WTC11 (cell line): Measurements from ENCODE around the gene CD300H. TPM values are rescaled to one million over a fixed set of nuclear protein-coding genes. Genes with fewer than 3 reads are reported as not detected.

Source experiments
- ATAC-seq: fragments of 200-7000 bp; cut with Tn5 transposase; 2 replicates; pipeline ENCODE4 v1.10.0; 2021; ENCODE audit warnings: mild to moderate bottlenecking, moderate library complexity
- CTCF ChIA-PET: fragments of 300-600 bp; sonication (Branson Sonifier 250); formaldehyde crosslinking; loops from one replicate; lab custom pipeline; 2021; ENCODE audit warnings: antibody characterized with exemption; lab: Charles Lee
- POLR2A ChIA-PET: fragments of 350-600 bp; sonication (Branson Sonifier 250); formaldehyde crosslinking; loops from one replicate; lab custom pipeline; 2021; ENCODE audit warnings: antibody characterized with exemption; lab: Charles Lee
- DNase-seq: peaks from one replicate; pipeline ENCODE4 v3.0.0; 2021; ENCODE audit warnings: low spot score
- H3K27ac Mint-ChIP-seq: 2 replicates; pipeline ENCODE4 v1.8.0; 2021; ENCODE audit warnings: mixed read lengths
- H3K27me3 Mint-ChIP-seq: 2 replicates; pipeline ENCODE4 v1.8.0; 2021; ENCODE audit warnings: low read depth, mild to moderate bottlenecking, moderate library complexity, mixed read lengths
- H3K36me3 Mint-ChIP-seq: 2 replicates; pipeline ENCODE4 v1.8.0; 2021; ENCODE audit warnings: mixed read lengths
- H3K4me1 Mint-ChIP-seq: 2 replicates; pipeline ENCODE4 v1.8.0; 2022; ENCODE audit warnings: mixed read lengths
- H3K4me3 Mint-ChIP-seq: 2 replicates; pipeline ENCODE4 v1.8.0; 2021; ENCODE audit warnings: mild to moderate bottlenecking, moderate library complexity, mixed read lengths
- H3K9me3 Mint-ChIP-seq: 2 replicates; pipeline ENCODE4 v1.8.0; 2021; ENCODE audit warnings: mixed read lengths
- CBFB ChIP-seq: sonication (generic); formaldehyde crosslinking; IDR thresholded peaks from 2 replicates; pipeline ENCODE4 v1.8.1; 2022; ENCODE audit warnings: mild to moderate bottlenecking, low read depth, missing genetic modification reagents
- CREM ChIP-seq: sonication (generic); formaldehyde crosslinking; IDR thresholded peaks from 2 replicates; pipeline ENCODE4 v1.8.1; 2022; ENCODE audit warnings: mild to moderate bottlenecking, missing genetic modification reagents, moderate library complexity
- ESRRA ChIP-seq: sonication (generic); formaldehyde crosslinking; IDR thresholded peaks from 2 replicates; pipeline ENCODE4 v1.8.1; 2022; ENCODE audit warnings: mild to moderate bottlenecking, missing genetic modification reagents, borderline replicate concordance
- FOXP1 ChIP-seq: sonication (generic); formaldehyde crosslinking; IDR thresholded peaks from 2 replicates; pipeline ENCODE4 v1.8.0; 2022; ENCODE audit warnings: missing genetic modification reagents, mild to moderate bottlenecking, moderate library complexity, borderline replicate concordance
- NR1H2 ChIP-seq: sonication (generic); formaldehyde crosslinking; IDR thresholded peaks from 2 replicates; pipeline ENCODE4 v1.9.0; 2021; ENCODE audit warnings: mild to moderate bottlenecking, moderate library complexity, missing genetic modification reagents
- NR2C2 ChIP-seq: sonication (generic); formaldehyde crosslinking; IDR thresholded peaks from 2 replicates; pipeline ENCODE4 v1.8.0; 2022; ENCODE audit warnings: mild to moderate bottlenecking, missing genetic modification reagents
- RELA ChIP-seq: sonication (generic); formaldehyde crosslinking; IDR thresholded peaks from 2 replicates; pipeline ENCODE4 v1.8.1; 2022; ENCODE audit warnings: missing genetic modification reagents, mild to moderate bottlenecking, borderline replicate concordance
- RORB ChIP-seq: fragments of 250-450 bp; sonication (Bioruptor Pico); IDR thresholded peaks from 2 replicates; pipeline ENCODE4 v1.9.0; 2021; ENCODE audit warnings: mild to moderate bottlenecking
- SMAD3 ChIP-seq: sonication (generic); formaldehyde crosslinking; IDR thresholded peaks from 2 replicates; pipeline ENCODE4 v1.8.0; 2022; ENCODE audit warnings: missing genetic modification reagents, mild to moderate bottlenecking, borderline replicate concordance
- TP53 ChIP-seq: sonication (generic); formaldehyde crosslinking; IDR thresholded peaks from 2 replicates; pipeline ENCODE4 v1.8.1; 2023; ENCODE audit warnings: mild to moderate bottlenecking, missing genetic modification reagents
- ZNF416 ChIP-seq: fragments of 250-450 bp; sonication (Bioruptor Pico); IDR thresholded peaks from 2 replicates; pipeline ENCODE4 v1.9.0; 2021; ENCODE audit warnings: mild to moderate bottlenecking, inconsistent platforms
- ZNF423 ChIP-seq: fragments of 250-450 bp; sonication (Bioruptor Pico); IDR thresholded peaks from 2 replicates; pipeline ENCODE4 v2.1.2; 2022; ENCODE audit warnings: mild to moderate bottlenecking, moderate library complexity
- total RNA-seq: library from RNA; stranded (reverse); gene quantifications from 3 replicates; pipeline ENCODE4 v1.2.3, GENCODE V29; 2021
- TF ChIP-seq, protein P1 (sequence below): fragments of 200-600 bp; IDR thresholded peaks from 2 replicates; pipeline ENCODE4 v1.8.0; 2022; ENCODE audit warnings: antibody characterized with exemption
- TF ChIP-seq, protein P2 (sequence below): fragments of 250-450 bp; sonication (Bioruptor Pico); IDR thresholded peaks from 2 replicates; pipeline ENCODE4 v1.8.0; 2021; ENCODE audit warnings: mild to moderate bottlenecking
- TF ChIP-seq, protein P3 (sequence below): fragments of 250-450 bp; sonication (Bioruptor Pico); conservative IDR thresholded peaks from 2 replicates; pipeline ENCODE4 v1.9.0; 2021; ENCODE audit warnings: mild to moderate bottlenecking
- TF ChIP-seq, protein P4 (sequence below): sonication (generic); formaldehyde crosslinking; IDR thresholded peaks from 2 replicates; pipeline ENCODE4 v1.8.1; 2022; ENCODE audit warnings: low read depth, missing genetic modification reagents, borderline replicate concordance
- TF ChIP-seq, protein P5 (sequence below): sonication (generic); formaldehyde crosslinking; IDR thresholded peaks from 2 replicates; pipeline ENCODE4 v1.8.0; 2022; ENCODE audit warnings: mild to moderate bottlenecking, missing genetic modification reagents
- TF ChIP-seq, protein P6 (sequence below): sonication (generic); formaldehyde crosslinking; IDR thresholded peaks from 2 replicates; pipeline ENCODE4 v1.8.1; 2022; ENCODE audit warnings: mild to moderate bottlenecking, moderate library complexity, missing genetic modification reagents
- TF ChIP-seq, protein P7 (sequence below): fragments of 250-450 bp; sonication (Bioruptor Pico); IDR thresholded peaks from 2 replicates; pipeline ENCODE4 v2.1.2; 2022; ENCODE audit warnings: mild to moderate bottlenecking, moderate library complexity
- TF ChIP-seq, protein P8 (sequence below): fragments of 250-450 bp; sonication (Bioruptor Pico); IDR thresholded peaks from 2 replicates; pipeline ENCODE4 v1.9.0; 2021; ENCODE audit warnings: mild to moderate bottlenecking
- TF ChIP-seq, protein P9 (sequence below): fragments of 250-450 bp; sonication (Bioruptor Pico); IDR thresholded peaks from 2 replicates; pipeline ENCODE4 v1.9.0; 2021; ENCODE audit warnings: moderate library complexity, mild to moderate bottlenecking, inconsistent platforms, borderline replicate concordance

Gene CD300H
- total RNA-seq, 1 experiment from 2014 or later = not detected

DNA sequence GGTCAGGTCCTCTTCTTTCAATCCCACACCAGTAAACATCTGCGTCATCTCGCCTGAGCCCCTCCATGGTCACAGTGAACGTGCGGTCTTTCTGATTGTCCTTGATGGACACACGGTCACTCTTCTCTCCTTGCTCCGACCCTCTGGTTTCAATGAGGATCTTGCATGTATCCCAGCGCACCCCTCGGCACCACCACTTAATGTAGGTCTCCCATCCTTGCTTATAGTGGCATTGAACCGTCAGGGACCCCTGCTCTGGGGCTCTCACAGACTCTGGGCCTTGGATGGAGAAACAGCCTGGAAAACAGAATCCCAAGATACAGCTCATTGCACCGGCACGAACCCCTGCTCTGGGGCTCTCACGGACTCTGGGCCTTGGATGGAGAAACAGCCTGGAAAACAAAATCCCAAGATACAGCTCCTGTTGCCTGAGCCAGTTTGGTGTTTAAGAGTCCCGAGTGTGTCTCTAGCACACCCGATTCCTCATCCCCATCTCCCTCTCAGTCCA lies 41.5 kb downstream of the CD300H start (continued):
- no peak for TF ChIP-seq SMAD3
- TF ChIP-seq FOXP1 (CRISPR knock-in tag) = no peak
- TF ChIP-seq RELA (CRISPR knock-in tag) = no peak
- TF ChIP-seq, protein P1, sequence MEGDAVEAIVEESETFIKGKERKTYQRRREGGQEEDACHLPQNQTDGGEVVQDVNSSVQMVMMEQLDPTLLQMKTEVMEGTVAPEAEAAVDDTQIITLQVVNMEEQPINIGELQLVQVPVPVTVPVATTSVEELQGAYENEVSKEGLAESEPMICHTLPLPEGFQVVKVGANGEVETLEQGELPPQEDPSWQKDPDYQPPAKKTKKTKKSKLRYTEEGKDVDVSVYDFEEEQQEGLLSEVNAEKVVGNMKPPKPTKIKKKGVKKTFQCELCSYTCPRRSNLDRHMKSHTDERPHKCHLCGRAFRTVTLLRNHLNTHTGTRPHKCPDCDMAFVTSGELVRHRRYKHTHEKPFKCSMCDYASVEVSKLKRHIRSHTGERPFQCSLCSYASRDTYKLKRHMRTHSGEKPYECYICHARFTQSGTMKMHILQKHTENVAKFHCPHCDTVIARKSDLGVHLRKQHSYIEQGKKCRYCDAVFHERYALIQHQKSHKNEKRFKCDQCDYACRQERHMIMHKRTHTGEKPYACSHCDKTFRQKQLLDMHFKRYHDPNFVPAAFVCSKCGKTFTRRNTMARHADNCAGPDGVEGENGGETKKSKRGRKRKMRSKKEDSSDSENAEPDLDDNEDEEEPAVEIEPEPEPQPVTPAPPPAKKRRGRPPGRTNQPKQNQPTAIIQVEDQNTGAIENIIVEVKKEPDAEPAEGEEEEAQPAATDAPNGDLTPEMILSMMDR = no peak
- TF ChIP-seq ESRRA = no peak
- no peak for TF ChIP-seq RORB (CRISPR knock-in tag)
- TF ChIP-seq, all 79 proteins: peak for 0

DNA sequence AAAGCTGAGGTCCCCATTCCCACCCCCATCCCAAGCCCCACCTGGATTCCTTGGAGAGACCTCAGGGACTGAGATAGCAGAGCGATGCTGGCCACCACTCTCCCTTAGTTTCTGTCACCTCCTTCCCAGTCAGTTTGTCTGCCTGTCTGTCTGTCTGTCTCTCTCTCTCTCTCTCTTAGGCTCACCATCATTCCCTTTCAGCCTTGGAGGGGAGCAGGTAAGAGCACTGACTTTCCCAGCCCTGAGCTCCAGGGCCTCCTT lies 41.9 kb downstream of the CD300H start:
- Mint-ChIP-seq H3K4me1 (no peaks in the 10 kb centered on the region), H3K9me3 (peaks cover 13% of the 10 kb centered on the region), H3K4me3 (no peak overlapping the region), H3K27me3 (peaks cover 30% of the 10 kb centered on the region), H3K27ac (no peak overlapping the region), H3K36me3 (no peaks in the 10 kb centered on the region)
- DNase-seq = no peak
- CTCF ChIA-PET = interaction anchor here (1.2 to 1.6 kb wide), 3 partner anchors 41 to 157 kb away, joined by 3 to 4 read pairs (median 3); no protein-coding TSS in a partner anchor
- POLR2A ChIA-PET = no interaction called here
- no peak for ATAC-seq
- TF ChIP-seq, protein P2, sequence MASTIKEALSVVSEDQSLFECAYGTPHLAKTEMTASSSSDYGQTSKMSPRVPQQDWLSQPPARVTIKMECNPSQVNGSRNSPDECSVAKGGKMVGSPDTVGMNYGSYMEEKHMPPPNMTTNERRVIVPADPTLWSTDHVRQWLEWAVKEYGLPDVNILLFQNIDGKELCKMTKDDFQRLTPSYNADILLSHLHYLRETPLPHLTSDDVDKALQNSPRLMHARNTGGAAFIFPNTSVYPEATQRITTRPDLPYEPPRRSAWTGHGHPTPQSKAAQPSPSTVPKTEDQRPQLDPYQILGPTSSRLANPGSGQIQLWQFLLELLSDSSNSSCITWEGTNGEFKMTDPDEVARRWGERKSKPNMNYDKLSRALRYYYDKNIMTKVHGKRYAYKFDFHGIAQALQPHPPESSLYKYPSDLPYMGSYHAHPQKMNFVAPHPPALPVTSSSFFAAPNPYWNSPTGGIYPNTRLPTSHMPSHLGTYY (CRISPR knock-in tag) = no peak
- TF ChIP-seq, protein P3, sequence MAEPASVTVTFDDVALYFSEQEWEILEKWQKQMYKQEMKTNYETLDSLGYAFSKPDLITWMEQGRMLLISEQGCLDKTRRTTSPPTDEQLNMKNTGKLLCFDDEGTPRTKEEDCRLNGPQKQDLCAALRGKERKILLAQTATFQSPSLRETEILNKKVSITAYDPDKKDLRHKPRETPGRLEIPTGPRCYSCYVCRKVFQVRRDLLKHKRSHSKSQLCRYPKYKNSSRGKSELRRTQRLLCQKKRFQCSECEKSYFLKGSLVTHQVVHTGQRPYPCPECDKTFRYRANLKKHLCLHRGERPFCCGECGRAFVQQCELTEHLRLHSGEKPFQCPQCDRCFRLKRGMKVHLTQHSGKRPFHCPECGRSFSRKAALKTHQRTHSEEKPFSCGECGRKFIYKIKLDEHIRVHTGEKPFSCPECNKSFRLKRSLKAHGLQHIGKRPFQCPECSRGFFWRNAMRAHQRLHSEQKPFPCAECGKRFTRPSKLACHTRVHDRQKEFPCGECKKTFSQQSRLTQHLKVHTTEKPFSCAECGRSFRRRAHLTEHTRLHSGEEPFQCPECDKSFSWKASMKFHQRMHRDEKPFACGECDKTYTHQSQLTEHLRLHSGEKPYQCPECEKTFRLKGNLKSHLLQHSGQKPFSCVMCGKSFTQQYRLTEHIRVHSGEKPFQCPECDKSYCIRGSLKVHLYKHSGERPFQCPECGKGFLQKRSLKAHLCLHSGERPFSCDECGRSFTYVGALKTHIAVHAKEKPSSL = no peak
- TF ChIP-seq, protein P4, sequence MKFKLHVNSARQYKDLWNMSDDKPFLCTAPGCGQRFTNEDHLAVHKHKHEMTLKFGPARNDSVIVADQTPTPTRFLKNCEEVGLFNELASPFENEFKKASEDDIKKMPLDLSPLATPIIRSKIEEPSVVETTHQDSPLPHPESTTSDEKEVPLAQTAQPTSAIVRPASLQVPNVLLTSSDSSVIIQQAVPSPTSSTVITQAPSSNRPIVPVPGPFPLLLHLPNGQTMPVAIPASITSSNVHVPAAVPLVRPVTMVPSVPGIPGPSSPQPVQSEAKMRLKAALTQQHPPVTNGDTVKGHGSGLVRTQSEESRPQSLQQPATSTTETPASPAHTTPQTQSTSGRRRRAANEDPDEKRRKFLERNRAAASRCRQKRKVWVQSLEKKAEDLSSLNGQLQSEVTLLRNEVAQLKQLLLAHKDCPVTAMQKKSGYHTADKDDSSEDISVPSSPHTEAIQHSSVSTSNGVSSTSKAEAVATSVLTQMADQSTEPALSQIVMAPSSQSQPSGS (CRISPR knock-in tag) = no peak
- TF ChIP-seq NR2C2 (CRISPR knock-in tag) (no peak), NR1H2 (CRISPR knock-in tag) (no peak), ZNF416 (CRISPR knock-in tag) (no peak), RORB (CRISPR knock-in tag) (no peak), CREM (no peak), CBFB (no peak), TP53 (no peak), ZNF423 (CRISPR knock-in tag) (no peak)
- TF ChIP-seq, protein P5, sequence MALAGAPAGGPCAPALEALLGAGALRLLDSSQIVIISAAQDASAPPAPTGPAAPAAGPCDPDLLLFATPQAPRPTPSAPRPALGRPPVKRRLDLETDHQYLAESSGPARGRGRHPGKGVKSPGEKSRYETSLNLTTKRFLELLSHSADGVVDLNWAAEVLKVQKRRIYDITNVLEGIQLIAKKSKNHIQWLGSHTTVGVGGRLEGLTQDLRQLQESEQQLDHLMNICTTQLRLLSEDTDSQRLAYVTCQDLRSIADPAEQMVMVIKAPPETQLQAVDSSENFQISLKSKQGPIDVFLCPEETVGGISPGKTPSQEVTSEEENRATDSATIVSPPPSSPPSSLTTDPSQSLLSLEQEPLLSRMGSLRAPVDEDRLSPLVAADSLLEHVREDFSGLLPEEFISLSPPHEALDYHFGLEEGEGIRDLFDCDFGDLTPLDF (CRISPR knock-in tag) = no peak
- TF ChIP-seq, protein P6, sequence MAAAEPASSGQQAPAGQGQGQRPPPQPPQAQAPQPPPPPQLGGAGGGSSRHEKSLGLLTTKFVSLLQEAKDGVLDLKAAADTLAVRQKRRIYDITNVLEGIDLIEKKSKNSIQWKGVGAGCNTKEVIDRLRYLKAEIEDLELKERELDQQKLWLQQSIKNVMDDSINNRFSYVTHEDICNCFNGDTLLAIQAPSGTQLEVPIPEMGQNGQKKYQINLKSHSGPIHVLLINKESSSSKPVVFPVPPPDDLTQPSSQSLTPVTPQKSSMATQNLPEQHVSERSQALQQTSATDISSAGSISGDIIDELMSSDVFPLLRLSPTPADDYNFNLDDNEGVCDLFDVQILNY (CRISPR knock-in tag) = no peak
- TF ChIP-seq, protein P7, sequence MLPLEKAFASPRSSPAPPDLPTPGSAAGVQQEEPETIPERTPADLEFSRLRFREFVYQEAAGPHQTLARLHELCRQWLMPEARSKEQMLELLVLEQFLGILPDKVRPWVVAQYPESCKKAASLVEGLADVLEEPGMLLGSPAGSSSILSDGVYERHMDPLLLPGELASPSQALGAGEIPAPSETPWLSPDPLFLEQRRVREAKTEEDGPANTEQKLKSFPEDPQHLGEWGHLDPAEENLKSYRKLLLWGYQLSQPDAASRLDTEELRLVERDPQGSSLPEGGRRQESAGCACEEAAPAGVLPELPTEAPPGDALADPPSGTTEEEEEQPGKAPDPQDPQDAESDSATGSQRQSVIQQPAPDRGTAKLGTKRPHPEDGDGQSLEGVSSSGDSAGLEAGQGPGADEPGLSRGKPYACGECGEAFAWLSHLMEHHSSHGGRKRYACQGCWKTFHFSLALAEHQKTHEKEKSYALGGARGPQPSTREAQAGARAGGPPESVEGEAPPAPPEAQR = no peak
- TF ChIP-seq, protein P8, sequence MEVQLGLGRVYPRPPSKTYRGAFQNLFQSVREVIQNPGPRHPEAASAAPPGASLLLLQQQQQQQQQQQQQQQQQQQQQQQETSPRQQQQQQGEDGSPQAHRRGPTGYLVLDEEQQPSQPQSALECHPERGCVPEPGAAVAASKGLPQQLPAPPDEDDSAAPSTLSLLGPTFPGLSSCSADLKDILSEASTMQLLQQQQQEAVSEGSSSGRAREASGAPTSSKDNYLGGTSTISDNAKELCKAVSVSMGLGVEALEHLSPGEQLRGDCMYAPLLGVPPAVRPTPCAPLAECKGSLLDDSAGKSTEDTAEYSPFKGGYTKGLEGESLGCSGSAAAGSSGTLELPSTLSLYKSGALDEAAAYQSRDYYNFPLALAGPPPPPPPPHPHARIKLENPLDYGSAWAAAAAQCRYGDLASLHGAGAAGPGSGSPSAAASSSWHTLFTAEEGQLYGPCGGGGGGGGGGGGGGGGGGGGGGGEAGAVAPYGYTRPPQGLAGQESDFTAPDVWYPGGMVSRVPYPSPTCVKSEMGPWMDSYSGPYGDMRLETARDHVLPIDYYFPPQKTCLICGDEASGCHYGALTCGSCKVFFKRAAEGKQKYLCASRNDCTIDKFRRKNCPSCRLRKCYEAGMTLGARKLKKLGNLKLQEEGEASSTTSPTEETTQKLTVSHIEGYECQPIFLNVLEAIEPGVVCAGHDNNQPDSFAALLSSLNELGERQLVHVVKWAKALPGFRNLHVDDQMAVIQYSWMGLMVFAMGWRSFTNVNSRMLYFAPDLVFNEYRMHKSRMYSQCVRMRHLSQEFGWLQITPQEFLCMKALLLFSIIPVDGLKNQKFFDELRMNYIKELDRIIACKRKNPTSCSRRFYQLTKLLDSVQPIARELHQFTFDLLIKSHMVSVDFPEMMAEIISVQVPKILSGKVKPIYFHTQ (CRISPR knock-in tag) = no peak
- TF ChIP-seq, protein P9, sequence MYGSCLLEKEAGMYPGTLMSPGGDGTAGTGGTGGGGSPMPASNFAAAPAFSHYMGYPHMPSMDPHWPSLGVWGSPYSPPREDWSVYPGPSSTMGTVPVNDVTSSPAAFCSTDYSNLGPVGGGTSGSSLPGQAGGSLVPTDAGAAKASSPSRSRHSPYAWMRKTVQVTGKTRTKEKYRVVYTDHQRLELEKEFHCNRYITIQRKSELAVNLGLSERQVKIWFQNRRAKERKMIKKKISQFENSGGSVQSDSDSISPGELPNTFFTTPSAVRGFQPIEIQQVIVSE (CRISPR knock-in tag) = no peak
